SK-N-SH (cell line): ENCODE measurements around the gene CBLB. TPM values are rescaled to one million over a fixed set of nuclear protein-coding genes. Genes with fewer than 3 reads are reported as not detected.

Source experiments
- CTCF ChIA-PET: fragments of 300-600, 350-600 bp; formaldehyde crosslinking; extraction: SDS; loops from one replicate; lab custom pipeline; 2021; lab: Yijun Ruan, JAX
- POLR2A ChIA-PET: fragments of 350-600 bp; sonication (Branson Sonifier 250); formaldehyde crosslinking; extraction: SDS; loops from one replicate; lab custom pipeline; 2020; ENCODE audit warnings: antibody characterized with exemption, inconsistent platforms; lab: Yijun Ruan, JAX
- DNase-seq: peaks from one replicate; pipeline ENCODE4 v3.0.0; 2012
- H2AFZ ChIP-seq: fragments of 200-600 bp; sonication (generic); 2 replicates; pipeline ENCODE4 v1.8.1; 2016; ENCODE audit warnings: antibody characterized with exemption, mild to moderate bottlenecking, low read depth
- H3F3A ChIP-seq: fragments of 200-600 bp; sonication (generic); replicated peaks from 2 replicates; pipeline ENCODE3; 2016; ENCODE audit warnings: antibody characterized with exemption, mild to moderate bottlenecking; ENCODE audit not compliant: insufficient read depth
- H3K27ac ChIP-seq, 2 experiments: fragments of 200-500 bp in 1 of 2; fragments of 200-600 bp in 1 of 2; sonication (Bioruptor generic) in 1 of 2; sonication (generic), shearing (Covaris generic) in 1 of 2; 2 replicates each; pipeline versions ENCODE4 v1.5.1 to v1.6.1; 2014 to 2016; ENCODE audit warnings: low read depth in 2 of 2, inconsistent platforms in 1 of 2, low read length in 1 of 2, mild to moderate bottlenecking in 1 of 2, mixed read lengths in 1 of 2
- H3K27me3 ChIP-seq: fragments of 200-600 bp; sonication (generic), shearing (Covaris generic); 2 replicates; pipeline ENCODE4 v1.6.1; 2016; ENCODE audit warnings: mixed run types; ENCODE audit not compliant: insufficient read depth
- H3K36me3 ChIP-seq, 2 experiments: fragments of 200-500 bp in 1 of 2; fragments of 200-600 bp in 1 of 2; sonication (Bioruptor generic) in 1 of 2; sonication (generic) in 1 of 2; replicated peaks in 1 of 2; 2 replicates each; pipeline versions ENCODE3 to v1.5.1; 2014 to 2016; ENCODE audit warnings: low read length in 1 of 2, mild to moderate bottlenecking in 1 of 2; ENCODE audit not compliant: insufficient read depth in 2 of 2, control insufficient read depth in 1 of 2
- H3K4me1 ChIP-seq, 2 experiments: fragments of 200-500 bp in 1 of 2; fragments of 200-600 bp in 1 of 2; sonication (Bioruptor generic) in 1 of 2; sonication (generic), shearing (Covaris generic) in 1 of 2; 2 replicates each; pipeline versions ENCODE4 v1.5.1 to v1.6.1; 2014 to 2016; ENCODE audit warnings: low read depth in 1 of 2, low read length in 1 of 2, mixed run types in 1 of 2; ENCODE audit not compliant: insufficient read depth in 2 of 2, control insufficient read depth in 1 of 2
- H3K4me2 ChIP-seq: fragments of 200-600 bp; sonication (generic), shearing (Covaris generic); 2 replicates; pipeline ENCODE4 v1.6.1; 2017; ENCODE audit warnings: mixed run types
- H3K4me3 ChIP-seq, 2 experiments: fragments of 200-500 bp in 1 of 2; fragments of 200-600 bp in 1 of 2; sonication (Bioruptor generic) in 1 of 2; sonication (generic), shearing (Covaris generic) in 1 of 2; 2 replicates each; pipeline versions ENCODE4 v1.5.1 to v1.8.1; 2014 to 2016; ENCODE audit warnings: low read depth in 2 of 2, inconsistent platforms in 1 of 2, low read length in 1 of 2, mild to moderate bottlenecking in 1 of 2, mixed read lengths in 1 of 2, moderate library complexity in 1 of 2
- H3K79me2 ChIP-seq: fragments of 200-600 bp; sonication (generic); 2 replicates; pipeline ENCODE4 v1.8.1; 2017; ENCODE audit warnings: mild to moderate bottlenecking; ENCODE audit not compliant: insufficient read depth
- H3K9ac ChIP-seq: fragments of 200-600 bp; sonication (generic); 2 replicates; pipeline ENCODE4 v1.6.1; 2017; ENCODE audit warnings: mixed run types
- H3K9me2 ChIP-seq: fragments of 200-600 bp; sonication (generic); 2 replicates; pipeline ENCODE4 v1.6.1; 2017; ENCODE audit warnings: mixed run types
- H3K9me3 ChIP-seq: fragments of 200-600 bp; sonication (generic); 2 replicates; pipeline ENCODE4 v1.6.1; 2017; ENCODE audit warnings: mixed run types, mild to moderate bottlenecking, moderate library complexity
- H4K20me1 ChIP-seq: fragments of 200-600 bp; sonication (generic); 2 replicates; pipeline ENCODE4 v1.6.1; 2017; ENCODE audit warnings: mild to moderate bottlenecking, mixed run types; ENCODE audit not compliant: insufficient read depth
- ELF1 ChIP-seq: IDR thresholded peaks from 2 replicates; pipeline ENCODE4 v1.4.0; 2012
- FOXM1 ChIP-seq: IDR thresholded peaks from 2 replicates; pipeline ENCODE4 v1.4.0; 2012; ENCODE audit warnings: low read depth, mild to moderate bottlenecking
- GATA2 ChIP-seq: sonication (generic); formaldehyde crosslinking; IDR thresholded peaks from 2 replicates; pipeline ENCODE4 v1.5.0; 2020; ENCODE audit warnings: mild to moderate bottlenecking, missing genetic modification reagents
- JUND ChIP-seq: IDR thresholded peaks from 2 replicates; pipeline ENCODE4 v1.4.0; 2012
- MEF2A ChIP-seq: IDR thresholded peaks from 2 replicates; pipeline ENCODE4 v1.4.0; 2012; ENCODE audit warnings: low read depth, borderline replicate concordance
- MXI1 ChIP-seq: IDR thresholded peaks from 2 replicates; pipeline ENCODE4 v1.6.1; 2012; ENCODE audit warnings: mild to moderate bottlenecking, low read depth, low read length, improper control_type of control experiment
- NRF1 ChIP-seq: IDR thresholded peaks from 2 replicates; pipeline ENCODE4 v1.6.1; 2012; ENCODE audit warnings: low read depth, mild to moderate bottlenecking, low read length
- POLR2AphosphoS5 ChIP-seq: IDR thresholded peaks from 2 replicates; pipeline ENCODE4 v1.6.1; 2012; ENCODE audit warnings: low read depth, low read length
- RCOR1 ChIP-seq: fragments of 150-350 bp; IDR thresholded peaks from 2 replicates; pipeline ENCODE4 v1.6.1; 2017; ENCODE audit warnings: antibody characterized with exemption, low read length
- SIN3A ChIP-seq: IDR thresholded peaks from 2 replicates; pipeline ENCODE4 v1.6.1; 2012; ENCODE audit warnings: low read depth, mild to moderate bottlenecking, low read length, moderate library complexity, borderline replicate concordance
- TAF1 ChIP-seq: IDR thresholded peaks from 2 replicates; pipeline ENCODE4 v1.6.1; 2012; ENCODE audit warnings: low read depth, mild to moderate bottlenecking, low read length, moderate library complexity, borderline replicate concordance
- TCF12 ChIP-seq: IDR thresholded peaks from 2 replicates; pipeline ENCODE4 v1.4.0; 2012
- TEAD4 ChIP-seq: IDR thresholded peaks from 2 replicates; pipeline ENCODE4 v1.4.0; 2012; ENCODE audit warnings: mild to moderate bottlenecking, borderline replicate concordance; ENCODE audit not compliant: insufficient read depth
- WGBS: methylation state at CpG from one replicate; pipeline ENCODE4 v1.1.6; 2017; ENCODE audit warnings: low lambda C conversion rate; 5-methylcytosine and 5-hydroxymethylcytosine counted together
- polyA plus RNA-seq, 3 experiments: library from polyadenylated mRNA; depleted of rRNA; stranded (reverse); fragments of >200 nt; gene quantifications; 2 replicates each; pipeline ENCODE4 v1.2.3, GENCODE V29; 2012
- TF ChIP-seq, protein P1 (sequence below): IDR thresholded peaks from 2 replicates; pipeline ENCODE4 v1.4.0; 2012; ENCODE audit warnings: low read depth, borderline replicate concordance
- TF ChIP-seq, protein P2 (sequence below): IDR thresholded peaks from 2 replicates; pipeline ENCODE4 v1.6.1; 2012; ENCODE audit warnings: mild to moderate bottlenecking, low read depth, low read length, moderate library complexity
- TF ChIP-seq, protein P3 (sequence below): IDR thresholded peaks from 2 replicates; pipeline ENCODE4; 2012

Gene CBLB
- polyA plus RNA-seq, 1 of the 3 experiments (the other 2 are of a cell fraction) = 4.4 TPM

DNA sequence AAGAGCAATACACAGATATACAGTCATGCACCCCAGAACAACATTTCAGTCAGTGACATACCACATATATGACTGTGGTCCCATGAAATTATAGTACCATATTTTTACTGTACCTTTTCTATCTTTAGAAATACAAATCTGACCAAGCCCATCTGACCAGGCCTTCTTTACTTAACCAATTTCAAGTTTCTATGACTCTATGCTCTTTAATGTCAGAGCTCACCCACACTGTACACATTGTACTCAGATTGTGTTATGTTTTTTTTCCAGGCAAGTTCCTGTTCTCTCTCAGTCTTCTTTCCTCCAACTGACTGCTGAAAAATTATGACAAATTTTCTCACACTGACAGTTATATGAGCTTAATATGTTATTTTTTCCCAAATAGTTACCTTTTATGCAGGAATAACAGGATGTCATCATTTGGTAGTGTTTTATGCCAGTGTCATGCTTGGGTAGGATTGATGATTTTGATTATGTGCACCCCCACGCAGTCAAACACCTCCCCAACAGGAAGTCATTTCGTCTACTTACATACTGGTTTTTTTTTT is 8.0 kb upstream of the CBLB start:
- Histone ChIP-seq H3K9me2 (no peaks in the 10 kb centered on the region), H3K4me2 (no peak overlapping the region), H3K9ac (no peak overlapping the region), H3F3A (peaks cover 3% of the 10 kb centered on the region), H2AFZ (0 out of 2 replicates have a peak overlapping the region, but pooled peaks have one; percentile 27), H3K27me3 (no peaks in the 10 kb centered on the region), H4K20me1 (no peaks in the 10 kb centered on the region), H3K27ac (no peak overlapping the region), H3K9me3 (no peaks in the 10 kb centered on the region), H3K79me2 (no peaks in the 10 kb centered on the region), H3K36me3 (no peaks in the 10 kb centered on the region)
- ChIA-PET POLR2A (no interaction called here), CTCF (interaction anchor here (1.0 to 1.9 kb wide), 2 partner anchors 16 to 733 kb away, joined by 3 to 6 read pairs; no protein-coding TSS in a partner anchor)
- 84% methylated on average over 2 of the region's 2 CpGs for WGBS
- no peak for DNase-seq
- no peak for TF ChIP-seq ELF1
- no peak for TF ChIP-seq NRF1
- TF ChIP-seq GATA2 (CRISPR knock-in tag) = no peak
- TF ChIP-seq TEAD4 = no peak
- no peak for TF ChIP-seq POLR2AphosphoS5
- no peak for TF ChIP-seq TCF12
- TF ChIP-seq, protein P1, sequence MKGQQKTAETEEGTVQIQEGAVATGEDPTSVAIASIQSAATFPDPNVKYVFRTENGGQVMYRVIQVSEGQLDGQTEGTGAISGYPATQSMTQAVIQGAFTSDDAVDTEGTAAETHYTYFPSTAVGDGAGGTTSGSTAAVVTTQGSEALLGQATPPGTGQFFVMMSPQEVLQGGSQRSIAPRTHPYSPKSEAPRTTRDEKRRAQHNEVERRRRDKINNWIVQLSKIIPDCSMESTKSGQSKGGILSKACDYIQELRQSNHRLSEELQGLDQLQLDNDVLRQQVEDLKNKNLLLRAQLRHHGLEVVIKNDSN = no peak
- no peak for TF ChIP-seq MEF2A
- TF ChIP-seq SIN3A = no peak
- TF ChIP-seq, protein P2, sequence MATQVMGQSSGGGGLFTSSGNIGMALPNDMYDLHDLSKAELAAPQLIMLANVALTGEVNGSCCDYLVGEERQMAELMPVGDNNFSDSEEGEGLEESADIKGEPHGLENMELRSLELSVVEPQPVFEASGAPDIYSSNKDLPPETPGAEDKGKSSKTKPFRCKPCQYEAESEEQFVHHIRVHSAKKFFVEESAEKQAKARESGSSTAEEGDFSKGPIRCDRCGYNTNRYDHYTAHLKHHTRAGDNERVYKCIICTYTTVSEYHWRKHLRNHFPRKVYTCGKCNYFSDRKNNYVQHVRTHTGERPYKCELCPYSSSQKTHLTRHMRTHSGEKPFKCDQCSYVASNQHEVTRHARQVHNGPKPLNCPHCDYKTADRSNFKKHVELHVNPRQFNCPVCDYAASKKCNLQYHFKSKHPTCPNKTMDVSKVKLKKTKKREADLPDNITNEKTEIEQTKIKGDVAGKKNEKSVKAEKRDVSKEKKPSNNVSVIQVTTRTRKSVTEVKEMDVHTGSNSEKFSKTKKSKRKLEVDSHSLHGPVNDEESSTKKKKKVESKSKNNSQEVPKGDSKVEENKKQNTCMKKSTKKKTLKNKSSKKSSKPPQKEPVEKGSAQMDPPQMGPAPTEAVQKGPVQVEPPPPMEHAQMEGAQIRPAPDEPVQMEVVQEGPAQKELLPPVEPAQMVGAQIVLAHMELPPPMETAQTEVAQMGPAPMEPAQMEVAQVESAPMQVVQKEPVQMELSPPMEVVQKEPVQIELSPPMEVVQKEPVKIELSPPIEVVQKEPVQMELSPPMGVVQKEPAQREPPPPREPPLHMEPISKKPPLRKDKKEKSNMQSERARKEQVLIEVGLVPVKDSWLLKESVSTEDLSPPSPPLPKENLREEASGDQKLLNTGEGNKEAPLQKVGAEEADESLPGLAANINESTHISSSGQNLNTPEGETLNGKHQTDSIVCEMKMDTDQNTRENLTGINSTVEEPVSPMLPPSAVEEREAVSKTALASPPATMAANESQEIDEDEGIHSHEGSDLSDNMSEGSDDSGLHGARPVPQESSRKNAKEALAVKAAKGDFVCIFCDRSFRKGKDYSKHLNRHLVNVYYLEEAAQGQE = no peak
- TF ChIP-seq, protein P3, sequence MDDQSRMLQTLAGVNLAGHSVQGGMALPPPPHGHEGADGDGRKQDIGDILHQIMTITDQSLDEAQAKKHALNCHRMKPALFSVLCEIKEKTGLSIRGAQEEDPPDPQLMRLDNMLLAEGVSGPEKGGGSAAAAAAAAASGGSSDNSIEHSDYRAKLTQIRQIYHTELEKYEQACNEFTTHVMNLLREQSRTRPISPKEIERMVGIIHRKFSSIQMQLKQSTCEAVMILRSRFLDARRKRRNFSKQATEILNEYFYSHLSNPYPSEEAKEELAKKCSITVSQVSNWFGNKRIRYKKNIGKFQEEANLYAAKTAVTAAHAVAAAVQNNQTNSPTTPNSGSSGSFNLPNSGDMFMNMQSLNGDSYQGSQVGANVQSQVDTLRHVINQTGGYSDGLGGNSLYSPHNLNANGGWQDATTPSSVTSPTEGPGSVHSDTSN = no peak
- TF ChIP-seq MXI1 = no peak
- no peak for TF ChIP-seq FOXM1
- TF ChIP-seq JUND = no peak
- TF ChIP-seq RCOR1 = no peak
- TF ChIP-seq TAF1 = no peak
- TF ChIP-seq, all 33 proteins: peak for 0
- no peak overlapping the region for H3K4me3 ChIP-seq
- H3K4me1 ChIP-seq = no peaks in the 10 kb centered on the region; a peak in 1 of 4 replicates
